HG02588 (cell line): ENCODE data around the gene FAM72A.
A peak's percentile ranks its signal among the peaks of the same experiment; 100 is the strongest.
"Not testable (repeated sequence)": the region's sequence is repeated elsewhere in the genome, so short reads cannot be mapped to it uniquely, and the experiment has no call there.

Source experiments
- ATAC-seq: cut with Tn5 transposase; IDR thresholded peaks from one replicate; pipeline ENCODE4 v1.9.1; 2021; ENCODE audit warnings: mild to moderate bottlenecking, moderate library complexity; ENCODE audit not compliant: unreplicated experiment

Gene FAM72A

DNA sequence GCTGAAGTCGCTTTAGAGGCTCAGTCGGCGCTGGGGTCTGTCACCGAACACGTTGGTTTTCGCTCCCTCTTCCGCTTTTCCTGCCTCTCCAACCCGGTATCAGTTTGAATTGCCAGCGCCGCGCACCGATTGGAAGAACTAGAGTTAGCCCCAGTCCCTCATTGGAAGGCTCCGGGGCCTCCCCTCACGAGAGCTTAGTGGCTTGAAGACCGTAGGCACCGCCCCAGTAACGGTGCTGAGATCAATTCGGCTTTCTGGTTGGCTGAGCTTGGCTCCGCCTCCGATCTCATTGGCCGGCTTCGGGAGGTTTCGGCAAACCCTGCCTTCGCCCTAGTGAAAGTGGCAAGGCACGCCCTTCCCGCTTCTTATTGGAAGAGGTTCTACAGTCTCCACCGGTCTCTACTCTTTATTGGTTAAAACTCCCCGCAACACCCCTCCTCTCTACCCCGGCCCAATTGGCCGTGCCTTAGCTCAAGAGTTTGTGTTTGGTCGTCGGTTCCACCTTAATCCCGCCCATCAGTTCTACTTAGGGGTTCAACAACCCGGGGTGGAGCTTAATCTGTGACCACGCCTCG, at the start of gene FAM72A:
TSS of gene FAM72A (minus strand) at position 51 of the 575 bp plus-strand sequence. CDS start 814 bp downstream, outside the sequence.
- peak; percentile 87 for ATAC-seq

DNA sequence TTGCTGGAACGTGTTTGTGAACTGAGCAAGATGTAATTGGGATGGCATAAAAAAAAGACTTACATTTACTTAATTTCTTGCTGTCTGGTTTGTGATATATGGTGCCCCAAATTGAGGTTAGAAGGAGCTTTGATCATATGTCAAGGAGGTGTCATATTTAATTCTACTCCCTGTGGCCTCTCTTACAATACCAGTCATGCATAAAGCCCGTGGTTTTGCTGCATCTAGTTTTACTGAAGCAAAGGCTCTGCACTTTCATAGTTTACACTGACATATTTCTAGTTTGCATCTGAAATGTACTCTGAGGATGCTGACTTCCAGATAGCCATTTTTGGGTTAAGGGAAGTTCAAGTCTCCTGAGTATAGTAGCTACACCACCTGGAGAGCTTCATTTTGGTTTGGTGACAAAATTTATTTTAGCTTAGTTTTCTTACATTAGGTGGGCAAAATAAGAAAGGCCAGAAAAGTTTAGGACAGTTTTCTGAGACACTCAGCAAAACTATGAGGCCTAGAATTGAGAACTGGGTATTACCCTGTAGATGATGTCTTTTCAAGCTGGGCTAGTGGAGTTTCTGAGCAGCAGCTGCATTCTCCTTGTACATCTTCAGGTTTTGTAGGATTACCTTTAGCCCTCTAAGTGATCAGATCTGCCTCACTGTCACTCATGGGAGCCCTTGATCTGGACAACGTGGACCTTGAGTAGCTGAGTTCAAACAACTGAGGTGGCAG, 48.5 kb upstream of the FAM72A start:
- ATAC-seq: not testable (repeated sequence)

- ATAC-seq: not testable (repeated sequence)
Measured at GRCh38 chr1:206246129-206246886, 43.7 kb upstream of the FAM72A start.

- not testable (repeated sequence) for ATAC-seq
Measured at GRCh38 chr1:206245479-206245878, 42.8 kb upstream of the FAM72A start.

- peak; percentile 96 for ATAC-seq
Measured at GRCh38 chr1:206243335-206243734, 40.7 kb upstream of the FAM72A start.

DNA sequence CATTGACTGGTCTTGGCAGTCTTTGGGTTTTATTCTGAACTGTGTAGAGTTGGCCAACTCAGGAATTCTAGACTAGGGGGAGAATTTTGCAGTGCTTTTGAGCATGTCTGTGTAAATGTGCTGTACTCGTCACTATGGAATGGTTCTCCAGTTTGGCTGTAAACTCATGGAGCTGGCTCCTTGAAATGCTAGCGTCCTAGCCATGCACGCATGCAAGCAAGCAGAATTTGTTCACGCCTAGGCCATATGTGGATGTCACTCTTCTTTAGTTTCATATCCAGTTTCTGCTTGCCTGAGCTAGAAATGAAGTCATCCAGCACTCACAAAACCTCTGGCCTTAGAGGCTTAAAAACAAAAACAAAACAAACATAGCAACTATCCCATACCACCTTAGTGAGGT, 37.6 kb upstream of the FAM72A start:
- peak; percentile 56 for ATAC-seq

DNA sequence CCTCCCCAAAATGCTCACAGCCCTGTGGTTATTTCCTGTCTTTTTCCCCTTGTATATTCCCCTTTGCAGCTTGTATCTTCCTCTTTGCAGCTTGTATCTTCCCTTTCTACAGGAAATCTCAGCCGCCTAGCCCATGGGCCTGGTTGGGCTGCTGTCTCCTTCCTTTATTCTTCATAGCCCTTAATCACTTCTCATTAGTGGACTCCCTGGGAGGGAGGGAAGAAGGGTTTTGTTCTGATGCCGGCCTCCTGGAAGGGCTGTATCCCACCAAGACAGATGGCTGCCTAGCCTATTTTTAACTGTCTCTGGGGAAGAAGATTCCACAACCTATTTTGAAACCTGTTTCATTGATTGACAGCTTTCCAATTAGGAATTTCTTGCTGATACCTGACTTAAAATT, 32.6 kb upstream of the FAM72A start:
- ATAC-seq: not testable (repeated sequence)

GRCh38 chr1:206234189-206234916, 31.7 kb upstream of the FAM72A start:
- not testable (repeated sequence) for ATAC-seq

DNA sequence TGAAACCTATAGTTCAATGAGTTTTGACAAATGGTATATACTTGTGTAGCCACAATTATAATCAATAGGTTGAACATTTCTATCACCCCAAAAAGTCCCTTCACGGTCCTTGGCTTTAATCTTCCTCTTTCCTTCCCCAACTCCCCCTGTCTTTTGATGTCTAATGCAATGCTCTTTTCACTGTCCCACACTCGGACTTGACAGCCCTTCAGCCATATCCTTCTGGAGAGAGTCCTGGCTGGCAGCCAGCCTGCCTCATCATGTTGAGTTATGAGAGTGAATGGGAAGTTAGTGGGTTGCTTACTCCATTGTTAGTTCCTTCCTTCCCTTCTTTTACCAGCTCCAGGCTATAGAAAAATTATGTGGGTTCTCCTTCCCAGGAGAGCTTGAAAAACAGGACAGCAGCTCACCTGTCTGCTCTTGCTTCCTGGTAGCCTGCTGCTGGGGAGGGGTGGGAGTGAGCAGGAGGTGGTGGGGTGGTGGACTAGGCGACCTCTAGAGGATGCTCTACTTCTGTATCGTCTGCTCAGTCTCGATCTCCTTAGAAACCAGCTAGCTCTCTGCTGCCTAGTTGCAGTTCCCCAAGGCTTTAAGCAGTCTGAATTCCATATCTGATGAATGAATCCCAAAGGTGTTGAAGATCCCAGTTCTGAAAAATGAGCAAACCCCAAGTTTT, 30.5 kb upstream of the FAM72A start:
- ATAC-seq: peak; percentile 80

- not testable (repeated sequence) for ATAC-seq
Measured at GRCh38 chr1:206231989-206232388, 29.4 kb upstream of the FAM72A start.

DNA sequence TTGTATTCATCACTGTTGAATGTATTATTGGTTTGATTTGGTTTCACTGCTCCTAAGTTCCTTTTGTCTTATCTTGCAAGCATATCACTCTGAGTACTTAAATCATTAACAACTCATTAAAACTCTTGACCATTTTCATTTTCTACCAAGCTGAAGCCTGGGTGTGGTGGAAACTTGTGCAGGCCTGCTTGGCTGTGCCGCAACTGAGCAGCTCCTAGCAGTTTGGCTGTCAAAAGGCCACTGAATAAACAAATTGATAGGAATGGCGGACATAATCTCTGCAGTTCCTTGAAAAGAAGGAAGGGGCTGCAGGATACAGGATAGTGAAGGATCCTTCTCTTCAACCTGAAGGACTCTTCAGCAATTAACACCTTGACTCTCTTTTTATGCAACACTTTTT, 26.6 kb upstream of the FAM72A start:
- not testable (repeated sequence) for ATAC-seq

DNA sequence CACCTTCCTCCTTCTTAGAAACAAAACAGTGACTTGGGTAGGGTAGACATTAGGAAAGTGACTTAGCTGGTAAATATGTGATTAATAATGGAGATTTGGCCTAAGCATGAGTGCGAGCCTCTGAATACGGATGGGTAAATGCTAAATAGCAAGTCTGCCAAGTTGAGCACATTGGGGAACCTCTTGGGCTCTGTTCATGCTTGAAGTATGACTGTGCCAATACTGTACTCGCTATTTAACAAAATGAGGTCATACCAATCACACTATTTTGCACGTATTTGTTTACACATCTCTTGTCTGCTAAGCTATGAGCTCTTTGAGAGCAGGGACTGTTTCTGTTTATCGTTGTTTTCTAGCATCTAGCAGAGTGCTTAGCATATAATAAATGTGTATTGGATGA, 24.2 kb upstream of the FAM72A start:
- not testable (repeated sequence) for ATAC-seq

GRCh38 chr1:206225386-206225785, 22.7 kb upstream of the FAM72A start:
- ATAC-seq: not testable (repeated sequence)

- ATAC-seq: not testable (repeated sequence)
Measured at GRCh38 chr1:206224190-206224776, 21.6 kb upstream of the FAM72A start.

- ATAC-seq: not testable (repeated sequence)
Measured at GRCh38 chr1:206221585-206221984, 18.9 kb upstream of the FAM72A start.

- ATAC-seq: not testable (repeated sequence)
Measured at GRCh38 chr1:206220332-206221000, 17.8 kb upstream of the FAM72A start.

GRCh38 chr1:206219514-206220331, 17.1 kb upstream of the FAM72A start:
- ATAC-seq: not testable (repeated sequence)

DNA sequence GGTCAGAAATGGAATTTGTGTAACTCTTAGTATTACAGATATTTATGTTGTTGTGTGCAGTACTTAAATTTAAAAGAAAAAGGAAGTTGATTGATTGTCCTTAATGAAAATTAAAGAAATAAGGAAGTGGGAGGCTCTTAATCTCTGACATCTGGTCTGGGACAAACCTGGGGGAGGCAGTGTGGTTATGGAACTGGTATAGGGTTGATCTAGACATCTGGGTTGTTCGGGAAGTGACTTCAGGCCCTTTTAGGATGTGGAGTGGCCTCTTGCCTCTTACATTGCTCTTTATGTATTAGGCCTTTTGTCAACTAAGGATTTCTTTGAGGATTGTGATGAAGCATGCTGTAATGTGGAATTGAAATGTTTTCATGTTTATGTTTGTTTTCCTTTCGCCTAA, 16.1 kb upstream of the FAM72A start:
- not testable (repeated sequence) for ATAC-seq

DNA sequence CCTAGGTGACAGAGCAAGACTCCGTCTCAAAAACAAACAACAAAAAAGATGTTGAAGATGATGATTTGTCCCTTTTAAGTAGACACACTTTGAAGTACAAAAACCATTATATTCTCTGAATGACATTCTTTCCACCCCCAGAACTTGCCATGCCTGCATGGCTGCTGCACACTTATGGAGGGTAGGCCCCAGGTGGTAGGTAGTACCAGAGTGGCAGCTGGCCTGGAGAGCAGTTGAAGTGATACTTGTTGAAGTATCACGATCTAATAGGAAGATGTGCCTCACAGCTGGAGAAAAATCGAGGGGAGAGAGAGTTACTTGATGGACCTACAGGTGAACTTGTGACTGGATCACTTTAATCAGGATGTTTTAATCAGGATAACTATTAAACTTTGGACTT, 15.6 kb upstream of the FAM72A start:
- ATAC-seq: not testable (repeated sequence)
